Smooth muscle cell (in vitro differentiated cells): ENCODE measurements around the gene MARVELD1. TPM values are rescaled to one million over a fixed set of nuclear protein-coding genes. Genes with fewer than 3 reads are reported as not detected.

Source experiments
- DNase-seq: peaks from one replicate; lab custom pipeline; 2025; ENCODE audit not compliant: unreplicated experiment; lab: John Stamatoyannopoulos, UW
- H2AFZ ChIP-seq: fragments of 200-600 bp; sonication (generic); 2 replicates; pipeline ENCODE4 v1.6.0; 2016; ENCODE audit warnings: antibody characterized with exemption, low read depth, mild to moderate bottlenecking
- H3F3A ChIP-seq: fragments of 200-600 bp; sonication (generic); 2 replicates; pipeline ENCODE4 v1.6.0; 2017; ENCODE audit warnings: antibody characterized with exemption, low read depth
- H3K27ac ChIP-seq: fragments of 200-600 bp; sonication (generic); 2 replicates; pipeline ENCODE4 v1.5.1; 2016; ENCODE audit warnings: low read depth, mild to moderate bottlenecking
- H3K27me3 ChIP-seq: fragments of 200-600 bp; sonication (generic); 2 replicates; pipeline ENCODE4 v1.6.1; 2016; ENCODE audit warnings: low read depth, mild to moderate bottlenecking
- H3K36me3 ChIP-seq: fragments of 200-600 bp; sonication (generic); 2 replicates; pipeline ENCODE4 v1.5.1; 2016; ENCODE audit warnings: low read depth
- H3K4me1 ChIP-seq: fragments of 200-600 bp; sonication (generic); 2 replicates; pipeline ENCODE4 v1.5.1; 2016; ENCODE audit warnings: low read depth
- H3K4me2 ChIP-seq: fragments of 200-600 bp; sonication (generic); 2 replicates; pipeline ENCODE4 v1.6.0; 2016; ENCODE audit warnings: mild to moderate bottlenecking
- H3K4me3 ChIP-seq: fragments of 200-600 bp; sonication (generic); 2 replicates; pipeline ENCODE4 v1.5.1; 2016; ENCODE audit warnings: mild to moderate bottlenecking
- H3K79me2 ChIP-seq: fragments of 200-600 bp; sonication (generic); 2 replicates; pipeline ENCODE4 v1.6.0; 2016; ENCODE audit warnings: low read depth, mild to moderate bottlenecking
- H3K9ac ChIP-seq: fragments of 200-600 bp; sonication (generic); 2 replicates; pipeline ENCODE4 v1.6.0; 2016; ENCODE audit warnings: low read depth
- H3K9me3 ChIP-seq: fragments of 200-600 bp; sonication (generic); replicated peaks from 2 replicates; pipeline ENCODE4 v1.5.1; 2016; ENCODE audit warnings: low read depth
- H4K20me1 ChIP-seq: fragments of 200-600 bp; sonication (generic); 2 replicates; pipeline ENCODE4 v1.6.0; 2016; ENCODE audit warnings: low read depth
- CTCF ChIP-seq: fragments of 200-600 bp; sonication (generic); IDR thresholded peaks from 2 replicates; pipeline ENCODE4 v1.5.1; 2017; ENCODE audit warnings: borderline replicate concordance, mild to moderate bottlenecking, antibody characterized with exemption; ENCODE audit not compliant: insufficient read depth, poor library complexity, severe bottlenecking
- WGBS: methylation state at CpG from one replicate; pipeline ENCODE4 v1.1.7; 2016; ENCODE audit warnings: low lambda C conversion rate; 5-methylcytosine and 5-hydroxymethylcytosine counted together
- polyA plus RNA-seq: library from polyadenylated mRNA; unstranded; fragments of >200 nt; fragmentation: Nextera tagmentation; extraction: Ambion mirVana; gene quantifications from 2 replicates; pipeline ENCODE4 v1.2.1, GENCODE V29; 2016
- total RNA-seq: library from RNA; depleted of rRNA; stranded (reverse); fragments of >200 nt; gene quantifications from 2 replicates; pipeline ENCODE4 v1.2.3, GENCODE V29; 2014

The MARVELD1 gene
- total and polyA plus RNA-seq, 2 experiments from 2014 or later, result 46.3 to 132 TPM

GRCh38 chr10:97766996-97767924 lies 53.7 kb downstream of the MARVELD1 start:
- H2AFZ ChIP-seq, result no peak overlapping the region
- H3K9ac ChIP-seq, result no peak overlapping the region
- DNase-seq, result no peak
- H3K4me3 ChIP-seq, result no peak overlapping the region
- no peak overlapping the region for H3K27ac ChIP-seq
- TF ChIP-seq CTCF, result no peak
- H3K79me2 ChIP-seq, result no peaks in the 10 kb centered on the region
- H4K20me1 ChIP-seq, result peaks cover 7% of the 10 kb centered on the region
- H3K4me1 ChIP-seq, result peaks cover 20% of the 10 kb centered on the region
- whole genome bisulfite sequencing, result 95% methylated on average over 22 of the region's 22 CpGs
- H3F3A ChIP-seq, result no peaks in the 10 kb centered on the region
- H3K27me3 ChIP-seq, result peaks cover 40% of the 10 kb centered on the region
- no peak overlapping the region for H3K4me2 ChIP-seq
- H3K9me3 ChIP-seq, result no peaks in the 10 kb centered on the region
- no peaks in the 10 kb centered on the region for H3K36me3 ChIP-seq

Other genes starting within 250 kb of the MARVELD1 start
- 97.9 and 125 TPM in 2 replicates for gene MMS19, start 215.3 kb upstream of the MARVELD1 start, total RNA-seq
- gene MMS19, start 215.3 kb upstream of the MARVELD1 start, polyA plus RNA-seq, result 76.8 and 81.4 TPM in 2 replicates
- 26.5 and 27.1 TPM in 2 replicates for gene UBTD1, start 214.8 kb upstream of the MARVELD1 start, total RNA-seq
- 59.9 and 61.5 TPM in 2 replicates for gene UBTD1, start 214.8 kb upstream of the MARVELD1 start, polyA plus RNA-seq
- not detected in 2 replicates for gene ANKRD2, start 141.0 kb upstream of the MARVELD1 start, total RNA-seq
- gene ANKRD2, start 141.0 kb upstream of the MARVELD1 start, polyA plus RNA-seq, result 0.30 TPM in 1 of 2 replicates, not detected in the other
- gene HOGA1, start 129.3 kb upstream of the MARVELD1 start, total RNA-seq, result not detected in 2 replicates
- 0.10 TPM in 1 of 2 replicates, not detected in the other for gene HOGA1, start 129.3 kb upstream of the MARVELD1 start, polyA plus RNA-seq
- not detected in 2 replicates for gene C10orf62, start 124.0 kb upstream of the MARVELD1 start, total RNA-seq
- not detected in 2 replicates for gene C10orf62, start 124.0 kb upstream of the MARVELD1 start, polyA plus RNA-seq
- 2.9 and 9.3 TPM in 2 replicates for gene MORN4, start 80.2 kb upstream of the MARVELD1 start, total RNA-seq
- gene MORN4, start 80.2 kb upstream of the MARVELD1 start, polyA plus RNA-seq, result 11.3 and 16.8 TPM in 2 replicates
- gene PI4K2A, start 73.1 kb upstream of the MARVELD1 start, total RNA-seq, result 20.8 and 23.4 TPM in 2 replicates
- 20.4 and 21.0 TPM in 2 replicates for gene PI4K2A, start 73.1 kb upstream of the MARVELD1 start, polyA plus RNA-seq
- 14.9 and 23.8 TPM in 2 replicates for gene AVPI1, start 26.5 kb upstream of the MARVELD1 start, total RNA-seq
- 26.9 and 32.5 TPM in 2 replicates for gene AVPI1, start 26.5 kb upstream of the MARVELD1 start, polyA plus RNA-seq
- gene ZFYVE27, start 23.4 kb downstream of the MARVELD1 start, total RNA-seq, result 7.0 and 9.7 TPM in 2 replicates
- 11.4 and 14.0 TPM in 2 replicates for gene ZFYVE27, start 23.4 kb downstream of the MARVELD1 start, polyA plus RNA-seq
- gene SFRP5, start 58.3 kb downstream of the MARVELD1 start, total RNA-seq, result not detected in 2 replicates
- gene SFRP5, start 58.3 kb downstream of the MARVELD1 start, polyA plus RNA-seq, result 0.11 and 0.12 TPM in 2 replicates
- gene GOLGA7B, start 136.1 kb downstream of the MARVELD1 start, total RNA-seq, result not detected in 2 replicates
- not detected in 2 replicates for gene GOLGA7B, start 136.1 kb downstream of the MARVELD1 start, polyA plus RNA-seq